Neuronal stem cell (in vitro differentiated cells): Measurements from ENCODE around the gene CPM.

ENCODE experiments used
- DNase-seq: peaks from one replicate; pipeline ENCODE4 v3.0.0-alpha.2; 2013; ENCODE audit warnings: low spot score
- H2AFZ ChIP-seq: one replicate; pipeline ENCODE4 v1.6.1; 2013; ENCODE audit warnings: mild to moderate bottlenecking, low read length, inconsistent platforms
- H2AK5ac ChIP-seq: 2 replicates; pipeline ENCODE4 v1.6.1; 2013; ENCODE audit warnings: low read depth, mild to moderate bottlenecking, inconsistent platforms, low read length, moderate library complexity, mixed read lengths
- H2BK120ac ChIP-seq: 2 replicates; pipeline ENCODE4 v1.6.1; 2013; ENCODE audit warnings: low read depth, mild to moderate bottlenecking, inconsistent platforms, low read length, moderate library complexity, mixed read lengths
- H2BK12ac ChIP-seq: one replicate; pipeline ENCODE4 v1.6.1; 2013; ENCODE audit warnings: low read length, inconsistent platforms
- H2BK15ac ChIP-seq: 2 replicates; pipeline ENCODE4 v1.6.1; 2013; ENCODE audit warnings: mild to moderate bottlenecking, low read length, inconsistent platforms, mixed read lengths
- H2BK5ac ChIP-seq: one replicate; pipeline ENCODE4 v1.6.1; 2013; ENCODE audit warnings: inconsistent platforms, mild to moderate bottlenecking, low read length, moderate library complexity
- H3K14ac ChIP-seq: one replicate; pipeline ENCODE4 v1.6.1; 2013; ENCODE audit warnings: low read length, inconsistent platforms
- H3K18ac ChIP-seq: 2 replicates; pipeline ENCODE4 v1.6.1; 2013; ENCODE audit warnings: low read length, inconsistent platforms
- H3K23ac ChIP-seq: 2 replicates; pipeline ENCODE4 v1.6.1; 2013; ENCODE audit warnings: low read depth, mild to moderate bottlenecking, mixed read lengths, low read length, inconsistent platforms; ENCODE audit not compliant: poor library complexity
- H3K27ac ChIP-seq: replicated peaks from 3 replicates; pipeline ENCODE4 v1.5.1; 2013; ENCODE audit warnings: low read length, inconsistent platforms
- H3K27me3 ChIP-seq, 3 experiments: 2 replicates each; pipeline ENCODE4 v1.6.1; 2013; ENCODE audit warnings: low read length in 3 of 3, mild to moderate bottlenecking in 2 of 3, inconsistent platforms in 1 of 3, low read depth in 1 of 3, mixed read lengths in 1 of 3, moderate library complexity in 1 of 3; ENCODE audit not compliant: control insufficient read depth in 3 of 3, insufficient read depth in 3 of 3
- H3K36me3 ChIP-seq, 2 donors: replicated peaks in 1 of 2; 2 replicates each; pipeline ENCODE4 v1.6.1; 2013; ENCODE audit warnings: low read length in 2 of 2; ENCODE audit not compliant: control insufficient read depth in 2 of 2, insufficient read depth in 2 of 2
- H3K4ac ChIP-seq: 2 replicates; pipeline ENCODE4 v1.6.1; 2013; ENCODE audit warnings: inconsistent platforms, mild to moderate bottlenecking, low read length, moderate library complexity
- H3K4me1 ChIP-seq, 2 donors: 1 replicate in 1 of 2; 2 replicates in 1 of 2; pipeline ENCODE4 v1.6.1; 2013; ENCODE audit warnings: low read length in 2 of 2, low read depth in 1 of 2; ENCODE audit not compliant: control insufficient read depth in 2 of 2, insufficient read depth in 1 of 2
- H3K4me2 ChIP-seq: one replicate; pipeline ENCODE4 v1.6.1; 2013; ENCODE audit warnings: mild to moderate bottlenecking, low read length, inconsistent platforms; ENCODE audit not compliant: insufficient read depth, poor library complexity, severe bottlenecking
- H3K4me3 ChIP-seq, 2 donors: 2 replicates each; pipeline ENCODE4 v1.5.1; 2013; ENCODE audit warnings: low read length in 2 of 2, mild to moderate bottlenecking in 2 of 2, inconsistent platforms in 1 of 2, moderate library complexity in 1 of 2
- H3K79me1 ChIP-seq: one replicate; pipeline ENCODE4 v1.6.1; 2013; ENCODE audit warnings: low read depth, mild to moderate bottlenecking, inconsistent platforms, low read length, moderate library complexity
- H3K9ac ChIP-seq: one replicate; pipeline ENCODE4 v1.6.1; 2013; ENCODE audit warnings: mild to moderate bottlenecking, low read depth, low read length, inconsistent platforms; ENCODE audit not compliant: poor library complexity
- H3K9me3 ChIP-seq, 2 donors: replicated peaks in 1 of 2; 2 replicates each; pipeline versions ENCODE3 to v1.6.1; 2013; ENCODE audit warnings: low read length in 2 of 2, mild to moderate bottlenecking in 2 of 2, inconsistent platforms in 1 of 2, low read depth in 1 of 2, mixed read lengths in 1 of 2, moderate library complexity in 1 of 2; ENCODE audit not compliant: control insufficient read depth in 2 of 2, insufficient read depth in 1 of 2
- H4K8ac ChIP-seq: one replicate; pipeline ENCODE4 v1.6.1; 2013; ENCODE audit warnings: low read depth, mild to moderate bottlenecking, inconsistent platforms, low read length, moderate library complexity
- H4K91ac ChIP-seq: one replicate; pipeline ENCODE4 v1.6.1; 2013; ENCODE audit warnings: low read length, low read depth, mild to moderate bottlenecking, inconsistent platforms; ENCODE audit not compliant: poor library complexity
- WGBS, 2 donors: extraction: QIAGEN DNeasy Blood & Tissue Kit; methylation state at CpG; one replicate each; pipeline ENCODE4 v1.1.7; 2013; ENCODE audit warnings: missing lambda C conversion rate in 2 of 2, mixed read lengths in 1 of 2; ENCODE audit not compliant: insufficient read length in 2 of 2, insufficient replicate concordance in 1 of 2; ENCODE audit errors: extremely low coverage in 2 of 2; 5-methylcytosine and 5-hydroxymethylcytosine counted together

The CPM gene

DNA sequence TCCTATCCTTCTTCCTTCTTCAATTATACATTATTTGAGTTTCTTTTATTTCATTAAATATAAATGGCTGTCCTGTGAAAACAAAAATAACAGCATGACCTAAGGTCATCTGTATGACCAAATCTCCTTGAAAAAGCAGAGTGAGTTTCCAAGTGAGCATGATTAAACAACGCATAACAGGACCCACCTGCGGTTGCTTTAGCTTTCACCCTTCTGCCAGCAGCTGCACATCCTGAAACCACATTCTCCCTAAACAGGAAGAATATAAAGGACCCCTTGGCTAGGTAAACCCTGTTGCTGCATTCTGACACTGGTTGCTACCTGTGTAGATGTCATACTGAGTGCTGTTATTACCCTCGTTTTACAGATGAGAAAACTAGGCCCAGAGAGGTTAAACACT lies 42.8 kb upstream of the CPM start:
- Histone ChIP-seq H4K8ac (no peak overlapping the region), H3K9me3 (peaks cover 0 to 2% of the 10 kb centered on the region in 2 donors), H2BK120ac (no peak overlapping the region), H3K4me2 (no peak overlapping the region), H3K4me3 (no peak overlapping the region), H2AK5ac (no peak overlapping the region), H2BK5ac (no peak overlapping the region), H2AFZ (no peak overlapping the region), H3K27me3 (no peaks in the 10 kb centered on the region), H3K23ac (no peak overlapping the region), H3K18ac (no peak overlapping the region), H3K27ac (no peak overlapping the region), H2BK12ac (no peak overlapping the region), H3K14ac (no peak overlapping the region), H2BK15ac (no peak overlapping the region), H3K4ac (no peak overlapping the region), H4K91ac (no peak overlapping the region), H3K9ac (no peak overlapping the region), H3K36me3 (no peaks in the 10 kb centered on the region), H3K79me1 (no peaks in the 10 kb centered on the region), H3K4me1 (no peaks in the 10 kb centered on the region)
- no CpG with 5 or more reads among the region's 3 CpGs for WGBS, 2 donors
- no peak for DNase-seq

DNA sequence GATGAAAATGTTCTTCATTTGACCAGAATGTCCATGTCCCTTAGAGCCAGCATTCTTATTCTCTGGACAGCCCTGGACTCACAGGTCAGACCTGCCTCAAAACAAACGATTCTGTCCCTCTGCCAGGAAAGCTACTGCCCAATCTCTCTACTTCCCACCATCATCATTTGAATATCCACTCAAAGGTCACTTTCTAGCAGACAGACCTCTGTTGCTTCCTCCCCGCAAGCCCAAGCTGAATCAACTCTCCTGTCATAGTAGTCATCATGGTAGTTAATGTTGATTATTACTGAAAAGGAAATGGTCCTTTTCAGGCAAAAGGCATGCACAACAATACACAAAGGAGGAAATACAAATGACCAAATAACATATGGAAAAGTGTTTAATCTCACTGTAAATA lies 39.6 kb upstream of the CPM start:
- no CpG with 5 or more reads among the region's 2 CpGs for WGBS, 2 donors
- no peak overlapping the region for H2AK5ac ChIP-seq
- no peak overlapping the region for H2BK5ac ChIP-seq
- H3K36me3 ChIP-seq, result no peaks in the 10 kb centered on the region
- H3K79me1 ChIP-seq, result no peaks in the 10 kb centered on the region
- no peaks in the 10 kb centered on the region for H3K27me3 ChIP-seq
- no peak for DNase-seq
- no peak overlapping the region for H3K4me2 ChIP-seq
- H2BK15ac ChIP-seq, result no peak overlapping the region
- H3K18ac ChIP-seq, result no peak overlapping the region
- no peak overlapping the region for H3K14ac ChIP-seq
- H2AFZ ChIP-seq, result no peak overlapping the region
- H3K4me1 ChIP-seq, result no peaks in the 10 kb centered on the region
- no peak overlapping the region for H3K4ac ChIP-seq
- H3K9ac ChIP-seq, result no peak overlapping the region
- no peaks in the 10 kb centered on the region for H3K9me3 ChIP-seq
- H4K8ac ChIP-seq, result no peak overlapping the region
- no peak overlapping the region for H2BK120ac ChIP-seq
- H3K27ac ChIP-seq, result no peak overlapping the region
- no peak overlapping the region for H3K23ac ChIP-seq
- no peak overlapping the region for H4K91ac ChIP-seq
- no peak overlapping the region for H3K4me3 ChIP-seq
- no peak overlapping the region for H2BK12ac ChIP-seq

DNA sequence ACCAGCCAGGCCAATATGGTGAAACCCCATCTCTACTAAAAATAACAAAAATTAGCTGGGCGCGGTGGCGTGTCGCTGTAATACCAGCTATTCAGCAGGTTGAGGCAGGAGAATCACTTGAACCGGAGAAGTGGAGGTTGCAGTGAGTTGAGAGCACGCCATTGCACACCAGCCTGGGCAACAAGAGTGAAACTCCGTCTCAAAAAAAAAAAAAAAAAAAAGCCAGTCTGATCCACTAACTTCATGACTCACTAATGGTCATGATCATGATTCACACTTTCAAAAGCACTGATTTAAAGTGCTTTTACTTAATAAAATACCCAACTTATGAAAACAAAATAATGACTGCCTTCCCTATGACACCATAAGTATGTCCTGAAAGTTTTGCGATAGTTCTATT lies 38.4 kb upstream of the CPM start:
- Histone ChIP-seq H2BK5ac (no peak overlapping the region), H2BK15ac (no peak overlapping the region)

DNA sequence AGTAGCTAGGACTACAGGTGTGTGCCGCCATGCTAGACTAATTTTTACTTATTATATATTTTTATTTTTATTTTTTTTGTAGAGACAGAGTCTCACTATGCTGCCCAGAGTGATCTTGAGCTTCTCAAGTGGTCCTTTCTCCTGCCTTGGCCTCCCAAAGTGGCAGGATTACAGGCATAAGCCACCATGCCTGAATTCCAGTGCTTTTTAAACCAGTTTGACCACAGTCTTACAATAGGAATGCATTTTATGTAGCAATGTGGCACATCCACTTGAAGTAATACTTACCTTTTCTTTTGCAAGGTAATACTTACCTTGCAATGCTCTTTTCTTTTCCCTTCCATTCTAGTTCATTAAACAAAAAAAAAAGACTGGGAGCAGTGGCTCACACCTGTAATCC lies 38.0 kb upstream of the CPM start:
- Histone ChIP-seq H3K9me3 (no peaks in the 10 kb centered on the region), H4K91ac (no peak overlapping the region), H3K9ac (no peak overlapping the region), H3K23ac (no peak overlapping the region), H2AK5ac (no peak overlapping the region), H3K4me1 (no peaks in the 10 kb centered on the region), H2BK15ac (no peak overlapping the region), H3K79me1 (no peaks in the 10 kb centered on the region), H3K4me3 (no peak overlapping the region), H3K18ac (no peak overlapping the region), H3K27me3 (no peaks in the 10 kb centered on the region), H3K36me3 (no peaks in the 10 kb centered on the region), H2BK5ac (no peak overlapping the region), H2BK12ac (no peak overlapping the region), H2BK120ac (no peak overlapping the region), H3K4ac (no peak overlapping the region), H3K14ac (no peak overlapping the region), H3K27ac (no peak overlapping the region), H2AFZ (no peak overlapping the region), H4K8ac (no peak overlapping the region), H3K4me2 (no peak overlapping the region)
- WGBS, 2 donors, result no CpG with 5 or more reads among the region's 1 CpG
- no peak for DNase-seq

More for the DNA sequence above, 38.4 kb upstream of the CPM start:
- Histone ChIP-seq H3K23ac (no peak overlapping the region), H2AK5ac (no peak overlapping the region), H3K9ac (no peak overlapping the region), H2BK120ac (no peak overlapping the region), H3K18ac (no peak overlapping the region), H3K4ac (no peak overlapping the region), H3K27me3 (no peaks in the 10 kb centered on the region), H3K36me3 (no peaks in the 10 kb centered on the region), H3K4me2 (no peak overlapping the region), H4K8ac (no peak overlapping the region), H2AFZ (no peak overlapping the region), H3K9me3 (no peaks in the 10 kb centered on the region), H3K14ac (no peak overlapping the region), H3K27ac (no peak overlapping the region), H3K4me1 (no peaks in the 10 kb centered on the region), H4K91ac (no peak overlapping the region), H3K4me3 (no peak overlapping the region), H2BK12ac (no peak overlapping the region), H3K79me1 (no peaks in the 10 kb centered on the region)
- WGBS, 2 donors, result no CpG with 5 or more reads among the region's 8 CpGs
- no peak for DNase-seq
